GM19397 (cell line): Measurements from ENCODE around the gene SLIT3.

Experiments
- ATAC-seq: cut with Tn5 transposase; IDR thresholded peaks from one replicate; pipeline ENCODE4 v1.9.1; 2021; ENCODE audit warnings: mild to moderate bottlenecking, moderate library complexity; ENCODE audit not compliant: unreplicated experiment

The SLIT3 gene

GRCh38 chr5:168788786-168789185, 512.2 kb downstream of the SLIT3 start:
- ATAC-seq, result no peak

GRCh38 chr5:168788107-168788506, 512.8 kb downstream of the SLIT3 start:
- ATAC-seq, result no peak

DNA sequence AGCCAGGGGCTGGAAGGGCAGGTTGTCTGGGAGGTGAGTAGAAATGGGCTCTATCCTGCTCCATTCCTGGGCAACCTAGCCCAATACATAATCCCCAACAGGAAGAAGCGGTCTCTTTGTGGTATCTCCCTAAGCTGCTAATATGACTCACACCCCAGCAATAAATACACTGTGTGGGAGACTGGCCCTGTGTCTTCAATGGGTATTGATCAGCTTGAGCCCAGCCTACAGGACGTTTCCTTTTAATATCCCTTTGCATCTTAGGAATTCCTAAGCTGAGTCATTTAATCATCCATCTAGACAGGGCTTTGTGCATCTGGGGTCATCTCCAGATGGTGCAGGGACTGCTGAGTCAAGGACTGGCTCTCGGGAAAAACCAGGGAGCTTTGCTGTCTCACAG, 514.8 kb downstream of the SLIT3 start:
- ATAC-seq, result no peak

DNA sequence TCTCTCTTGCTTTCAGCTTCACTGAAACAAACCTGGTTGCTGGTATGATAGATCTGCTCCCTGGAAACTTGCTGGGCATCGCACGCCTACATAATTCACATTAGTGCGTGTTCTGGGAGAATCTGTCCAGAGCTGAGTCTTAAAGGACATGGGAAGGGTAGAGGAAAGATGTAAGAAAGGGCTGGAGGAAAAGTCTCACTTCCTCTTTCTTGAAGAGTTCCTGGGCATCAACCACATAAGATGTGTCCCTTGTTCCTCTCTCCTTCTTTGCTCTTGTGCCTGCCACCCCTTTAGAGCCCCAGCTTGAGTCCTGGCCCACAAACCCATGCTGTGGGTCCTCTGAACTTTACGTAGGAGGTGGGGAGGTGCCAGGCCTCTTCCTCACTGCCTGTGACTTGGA, 516.5 kb downstream of the SLIT3 start:
- ATAC-seq, result no peak

DNA sequence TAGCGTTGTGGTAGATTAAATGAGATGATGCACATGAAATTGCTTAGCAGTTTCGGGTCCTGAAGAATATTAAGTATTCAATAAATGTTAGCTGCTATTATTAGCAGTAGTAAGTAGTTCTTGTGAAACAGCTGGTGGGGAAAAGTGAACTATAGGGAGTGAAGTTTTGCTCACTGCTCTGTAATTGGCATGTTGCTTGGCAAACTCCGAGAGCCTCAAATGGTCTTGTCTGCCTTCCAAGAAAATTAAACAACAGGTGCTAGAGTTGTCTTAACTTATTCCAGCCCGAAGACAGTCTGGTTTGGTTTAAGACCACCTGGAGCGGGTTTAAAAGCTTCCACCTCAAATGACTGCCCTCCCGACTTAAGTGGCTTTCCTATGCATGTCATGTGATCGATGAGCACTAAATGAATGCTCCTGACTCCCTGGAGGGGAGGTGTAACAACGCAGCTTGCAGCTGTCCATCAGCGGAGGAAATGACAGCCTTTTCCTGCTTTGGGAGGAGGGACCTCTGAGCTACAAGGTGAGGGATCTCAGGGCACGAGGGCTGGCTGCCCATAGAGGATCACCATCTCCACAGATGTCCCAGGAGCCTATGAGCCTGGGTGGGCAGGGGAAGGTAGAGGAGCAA, 518.9 kb downstream of the SLIT3 start:
- ATAC-seq, result no peak

- ATAC-seq, result no peak
These were observed 520.1 kb downstream of the SLIT3 start for GRCh38 chr5:168780888-168781287.

DNA sequence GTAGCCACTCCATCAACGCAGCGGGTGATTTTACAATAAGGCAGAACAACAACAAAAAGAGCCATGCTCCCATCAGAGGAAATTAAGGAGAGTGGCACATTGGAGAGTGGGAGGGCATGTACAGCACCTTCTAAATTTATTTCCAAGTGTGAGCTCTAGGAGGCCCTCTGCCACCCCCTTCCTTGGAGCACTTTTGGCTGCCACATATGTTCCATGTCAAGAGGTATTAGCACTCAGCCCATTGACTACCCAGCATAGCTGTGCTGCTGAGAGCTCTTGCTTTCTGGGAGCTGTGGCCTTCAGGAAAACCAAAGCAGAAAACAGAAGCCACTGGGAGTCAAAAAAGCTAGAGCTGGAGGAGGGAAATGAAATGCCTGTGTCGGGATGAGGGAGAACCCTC, 521.6 kb downstream of the SLIT3 start:
- ATAC-seq, result no peak

- ATAC-seq, result no peak
These were observed 522.4 kb downstream of the SLIT3 start for GRCh38 chr5:168778536-168778935.

GRCh38 chr5:168777651-168778050, 523.3 kb downstream of the SLIT3 start:
- no peak for ATAC-seq

DNA sequence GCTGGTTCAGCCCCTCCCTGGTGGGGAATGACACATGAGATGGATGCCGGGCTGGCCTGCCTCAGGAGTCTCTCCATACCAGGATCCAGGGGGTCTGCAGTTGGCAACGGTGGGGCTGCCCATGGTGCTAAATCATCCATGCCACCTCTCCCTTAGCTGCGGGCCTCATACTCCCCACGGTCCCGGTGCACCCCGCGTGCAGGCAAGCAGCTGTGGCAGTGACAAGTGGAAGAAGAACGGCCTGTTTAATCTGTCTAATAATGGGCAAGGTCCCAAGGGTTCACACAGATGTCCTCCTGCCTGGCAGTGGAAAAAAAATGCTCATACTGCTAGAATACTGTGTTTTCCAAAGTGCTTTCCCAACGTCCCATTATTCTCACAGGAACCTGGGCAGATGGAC, 524.9 kb downstream of the SLIT3 start:
- ATAC-seq, result no peak

DNA sequence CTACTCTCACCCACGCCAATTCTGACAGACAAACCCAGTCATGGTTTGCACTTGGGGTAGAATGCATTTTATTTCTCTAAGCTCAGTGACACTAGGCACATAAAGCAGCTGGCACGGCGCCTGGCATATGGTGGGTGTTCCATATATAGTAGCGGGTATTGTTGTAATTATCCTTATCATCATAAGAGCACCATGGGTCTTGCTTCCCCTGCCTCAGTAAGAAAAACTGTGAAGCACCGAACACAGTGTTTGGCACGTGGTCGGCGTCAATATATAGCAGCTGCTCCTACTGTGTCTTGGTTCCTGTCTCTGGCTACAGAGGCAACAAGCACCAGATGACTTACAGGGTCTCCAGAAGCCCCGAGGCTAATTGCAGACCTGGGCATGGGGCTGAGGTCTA, 527.7 kb downstream of the SLIT3 start:
- ATAC-seq, result no peak

DNA sequence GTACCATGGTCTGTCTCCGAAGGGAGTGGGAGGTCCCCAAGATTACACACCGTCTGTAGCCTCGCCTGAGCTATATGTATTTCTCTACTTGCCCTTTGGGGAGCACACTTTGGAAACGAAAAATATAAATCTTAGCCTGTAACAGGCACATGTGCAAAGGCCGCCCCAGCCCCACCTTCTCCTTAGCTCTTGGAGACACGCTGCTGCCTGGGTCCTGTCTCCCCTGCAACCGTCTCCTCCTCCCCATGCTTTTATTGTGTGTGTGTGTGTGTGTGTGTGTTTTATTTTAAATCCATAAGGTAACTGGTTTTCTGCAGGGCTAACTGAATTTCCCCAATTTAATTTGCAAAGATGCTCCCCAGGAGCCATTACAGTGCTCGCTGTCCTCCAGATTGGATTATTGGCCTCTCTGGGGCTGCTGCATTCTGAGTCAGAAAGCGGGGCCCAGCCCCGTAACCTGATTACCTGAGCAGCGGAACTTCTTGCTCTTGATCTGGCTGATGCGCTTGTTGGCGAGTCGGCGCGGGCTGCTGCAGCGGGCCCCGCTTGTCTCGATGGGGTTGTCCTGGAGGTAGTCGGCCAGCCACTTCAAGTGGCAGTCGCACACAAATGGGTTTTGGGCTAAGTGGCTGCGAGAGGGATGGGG, 528.5 kb downstream of the SLIT3 start:
- no peak for ATAC-seq

DNA sequence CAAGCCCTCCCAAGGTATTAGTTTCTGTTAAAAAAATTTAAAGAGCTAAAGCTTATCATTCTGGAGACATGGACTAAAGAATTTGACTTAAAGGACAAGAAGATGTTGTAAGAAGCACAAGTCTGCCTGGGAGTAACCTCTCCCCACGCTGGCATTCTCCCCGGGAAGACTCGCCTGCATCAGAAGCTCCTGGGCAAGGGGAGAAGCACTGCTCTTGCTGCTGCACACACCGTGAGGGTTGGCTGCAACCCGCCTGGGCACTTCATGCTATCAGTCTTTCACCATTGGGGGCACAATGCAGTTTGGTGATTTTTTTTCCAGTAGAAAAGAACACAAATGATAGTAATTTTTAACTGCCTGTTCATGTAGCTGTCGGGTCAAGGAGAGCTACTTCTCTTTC, 529.3 kb downstream of the SLIT3 start:
- ATAC-seq, result no peak

- ATAC-seq, result no peak
These were observed 529.9 kb downstream of the SLIT3 start for GRCh38 chr5:168770996-168771395.

GRCh38 chr5:168770036-168770498, 530.9 kb downstream of the SLIT3 start:
- ATAC-seq, result no peak

DNA sequence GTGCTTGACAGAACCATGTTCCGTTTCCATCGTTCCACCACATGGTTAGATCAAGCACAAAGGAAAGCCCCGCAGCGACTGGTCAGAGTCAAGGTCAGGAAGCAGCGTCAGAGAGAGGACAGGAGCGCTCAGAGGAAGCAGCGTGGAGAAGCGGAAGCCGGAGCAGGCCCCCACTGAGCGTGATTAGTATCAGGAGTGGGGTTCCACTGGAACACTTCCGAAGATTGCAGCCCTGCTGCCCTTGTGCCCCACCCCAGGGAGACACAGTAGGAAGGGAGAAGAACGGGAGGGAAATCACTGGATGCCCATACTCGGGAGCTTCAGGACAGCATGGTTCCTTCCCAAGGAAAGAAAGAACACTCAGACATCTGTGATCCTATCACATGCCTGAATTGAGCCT, 532.8 kb downstream of the SLIT3 start:
- no peak for ATAC-seq

- ATAC-seq, result no peak
These were observed 534.6 kb downstream of the SLIT3 start for GRCh38 chr5:168766426-168766700.

DNA sequence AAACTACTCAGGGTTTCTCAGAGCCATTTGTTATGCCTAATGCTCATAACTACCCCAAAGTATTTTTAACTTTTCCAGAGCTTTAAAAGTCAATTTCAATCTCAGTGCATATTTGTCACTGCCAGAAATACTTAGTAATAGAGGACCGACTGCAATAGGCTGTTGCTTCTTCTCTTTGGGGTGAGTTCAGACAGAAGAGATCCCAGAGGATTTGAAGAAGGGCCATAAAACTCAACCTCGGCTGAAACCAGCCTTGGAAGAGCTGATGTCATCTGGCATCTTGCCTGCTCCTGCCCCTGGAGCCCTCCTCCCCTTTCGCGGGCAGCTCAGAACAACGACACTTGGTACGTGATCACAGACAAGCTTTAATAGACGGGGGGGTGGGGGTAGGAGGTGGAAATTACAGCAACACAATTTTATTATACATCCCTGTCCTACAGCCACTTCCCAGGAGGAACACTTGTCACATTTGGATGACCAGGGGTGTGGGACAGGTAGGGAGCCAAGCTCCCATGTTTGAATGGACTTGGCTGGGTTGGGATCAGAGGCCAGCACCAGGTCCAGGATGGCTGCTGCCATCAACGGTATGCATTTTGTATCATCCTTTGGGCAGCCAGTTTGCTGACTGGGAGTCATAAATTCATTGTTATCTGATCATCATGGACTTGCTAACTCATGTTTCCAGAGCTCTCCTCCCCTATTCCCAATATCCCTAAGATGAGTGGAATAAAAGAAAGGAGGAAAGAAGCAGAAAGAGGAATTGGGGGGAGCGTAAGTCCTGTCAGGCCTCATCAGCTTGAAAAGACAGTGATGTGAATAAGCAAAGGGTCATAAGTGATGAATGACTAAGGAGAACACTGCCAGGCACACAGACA, 535.2 kb downstream of the SLIT3 start:
- no peak for ATAC-seq

GRCh38 chr5:168765086-168765550, 535.8 kb downstream of the SLIT3 start:
- ATAC-seq, result no peak

DNA sequence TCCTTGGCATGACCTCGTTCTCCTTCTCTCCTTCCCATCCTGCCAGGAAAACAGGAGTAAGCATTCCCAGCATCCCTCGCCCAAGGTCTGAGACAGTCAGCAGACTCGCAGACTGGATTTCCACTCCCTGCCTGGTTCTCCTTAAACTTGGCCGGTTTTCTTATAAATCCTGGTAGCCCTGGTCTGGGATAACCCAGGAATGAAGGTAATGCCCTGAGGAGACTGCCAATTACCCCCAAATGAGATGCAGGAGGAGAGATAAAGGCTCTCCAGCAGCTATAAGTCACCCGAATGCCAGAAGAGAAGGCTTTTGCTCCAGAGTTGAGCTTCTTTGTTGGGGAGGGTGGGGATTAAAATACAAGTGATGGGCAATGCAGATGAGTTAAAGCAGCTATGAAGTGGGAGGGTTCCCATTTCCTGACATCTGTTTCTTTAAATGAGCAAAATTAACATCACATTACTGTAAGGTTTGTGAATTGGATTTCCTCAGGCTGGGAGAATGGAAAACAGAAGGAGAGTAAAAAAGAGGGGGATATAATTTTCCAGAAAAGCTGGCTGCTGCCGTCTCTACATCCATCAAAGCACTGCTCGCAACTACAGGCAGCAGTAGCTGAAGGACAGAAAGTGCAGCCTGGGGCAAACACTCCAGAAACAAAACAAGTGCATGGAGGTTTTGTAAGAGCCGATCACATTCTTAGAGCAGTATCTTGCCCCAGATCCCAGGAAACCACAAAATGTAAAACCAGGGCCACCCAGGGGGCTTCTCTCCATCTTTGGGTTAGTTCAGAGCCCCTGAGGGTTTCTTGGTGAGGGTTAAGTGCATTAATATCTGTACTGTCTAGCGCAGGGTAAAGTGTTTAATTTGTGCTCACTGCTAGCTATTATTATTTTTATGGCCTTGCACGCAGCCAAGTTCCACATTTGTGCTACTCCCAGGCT, 544.2 kb downstream of the SLIT3 start:
- no peak for ATAC-seq

- ATAC-seq, result no peak
These were observed 545.3 kb downstream of the SLIT3 start for GRCh38 chr5:168755548-168756093.
